ENCODE measurements around the gene CDS1.

DNA sequence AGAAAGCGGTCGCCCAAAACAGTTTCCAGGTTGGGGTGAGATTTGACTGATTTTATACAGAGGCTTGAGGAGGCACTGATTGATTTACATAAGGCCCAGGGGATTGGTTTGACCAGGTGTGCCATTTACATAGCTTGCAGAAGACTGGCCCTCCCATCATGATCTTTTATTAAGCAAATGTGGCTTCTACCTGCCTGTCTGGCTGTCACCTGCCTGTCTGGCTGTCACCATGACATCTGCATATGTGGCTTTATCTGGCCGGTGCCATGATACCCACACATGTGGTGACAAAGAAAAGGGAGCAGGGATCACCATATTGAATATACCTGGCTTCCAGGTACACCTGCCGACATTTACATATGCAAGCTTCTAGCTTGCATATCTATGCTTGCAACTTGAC is 17.0 kb upstream of the CDS1 start:
- TF ChIP-seq, protein P1, sequence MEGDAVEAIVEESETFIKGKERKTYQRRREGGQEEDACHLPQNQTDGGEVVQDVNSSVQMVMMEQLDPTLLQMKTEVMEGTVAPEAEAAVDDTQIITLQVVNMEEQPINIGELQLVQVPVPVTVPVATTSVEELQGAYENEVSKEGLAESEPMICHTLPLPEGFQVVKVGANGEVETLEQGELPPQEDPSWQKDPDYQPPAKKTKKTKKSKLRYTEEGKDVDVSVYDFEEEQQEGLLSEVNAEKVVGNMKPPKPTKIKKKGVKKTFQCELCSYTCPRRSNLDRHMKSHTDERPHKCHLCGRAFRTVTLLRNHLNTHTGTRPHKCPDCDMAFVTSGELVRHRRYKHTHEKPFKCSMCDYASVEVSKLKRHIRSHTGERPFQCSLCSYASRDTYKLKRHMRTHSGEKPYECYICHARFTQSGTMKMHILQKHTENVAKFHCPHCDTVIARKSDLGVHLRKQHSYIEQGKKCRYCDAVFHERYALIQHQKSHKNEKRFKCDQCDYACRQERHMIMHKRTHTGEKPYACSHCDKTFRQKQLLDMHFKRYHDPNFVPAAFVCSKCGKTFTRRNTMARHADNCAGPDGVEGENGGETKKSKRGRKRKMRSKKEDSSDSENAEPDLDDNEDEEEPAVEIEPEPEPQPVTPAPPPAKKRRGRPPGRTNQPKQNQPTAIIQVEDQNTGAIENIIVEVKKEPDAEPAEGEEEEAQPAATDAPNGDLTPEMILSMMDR (IDR thresholded peaks at IDR 0.05 in 4 of 5, conservative IDR thresholded peaks at IDR 0.05 in 1 of 5) = no peak
- TF ChIP-seq POLR2A (IDR thresholded peaks at IDR 0.05) = no peak
